IMR-90 (cell line): ENCODE data around the gene GTPBP4. TPM values are rescaled to one million over a fixed set of nuclear protein-coding genes. Genes with fewer than 3 reads are reported as not detected.

Experiments
- ATAC-seq: fragments of 200-7000 bp; cut with Tn5 transposase; 2 replicates; pipeline ENCODE4 v1.9.1; 2020; ENCODE audit warnings: low read depth, mild to moderate bottlenecking, moderate library complexity
- BruUV-seq: library from RNA; stranded (reverse); fragments of 400-500 nt; replicated peaks from 2 replicates; lab custom pipeline; 2021; lab: Mats Ljungman, UMichigan
- CTCF ChIA-PET: fragments of 300-600 bp; formaldehyde crosslinking; extraction: SDS; loops from one replicate; lab custom pipeline; 2021; ENCODE audit warnings: antibody characterized with exemption; lab: Yijun Ruan, JAX
- POLR2A ChIA-PET: fragments of 300-600 bp; sonication (Branson Sonifier 250); formaldehyde crosslinking; loops from one replicate; lab custom pipeline; 2022; ENCODE audit warnings: antibody characterized with exemption; ENCODE audit not compliant: unreplicated experiment; lab: Charles Lee
- DNase-seq: peaks from one replicate; pipeline ENCODE4 v3.0.0; 2013
- H2AFZ ChIP-seq: replicated peaks from 2 replicates; pipeline ENCODE3; 2013; ENCODE audit warnings: low read length, mild to moderate bottlenecking; ENCODE audit not compliant: poor library complexity
- H2AK5ac ChIP-seq: 2 replicates; pipeline ENCODE4 v1.6.1; 2013; ENCODE audit warnings: low read depth, low read length, inconsistent platforms
- H2AK9ac ChIP-seq: replicated peaks from 2 replicates; pipeline ENCODE3; 2013; ENCODE audit warnings: mild to moderate bottlenecking, low read depth, low read length, moderate library complexity; ENCODE audit not compliant: poor library complexity
- H2BK120ac ChIP-seq: 2 replicates; pipeline ENCODE4 v1.6.1; 2013; ENCODE audit warnings: low read depth, low read length, inconsistent platforms
- H2BK15ac ChIP-seq: 3 replicates; pipeline ENCODE4 v1.6.1; 2013; ENCODE audit warnings: low read depth, low read length, inconsistent platforms
- H2BK20ac ChIP-seq: 2 replicates; pipeline ENCODE4 v1.6.1; 2013; ENCODE audit warnings: low read depth, mild to moderate bottlenecking, inconsistent platforms, low read length, moderate library complexity
- H2BK5ac ChIP-seq: 2 replicates; pipeline ENCODE4 v1.6.1; 2013; ENCODE audit warnings: mild to moderate bottlenecking, low read depth, low read length, inconsistent platforms; ENCODE audit not compliant: poor library complexity, severe bottlenecking
- H3K14ac ChIP-seq: replicated peaks from 2 replicates; pipeline ENCODE4 v1.6.1; 2013; ENCODE audit warnings: low read depth, low read length, inconsistent platforms
- H3K18ac ChIP-seq: 2 replicates; pipeline ENCODE4 v1.6.1; 2013; ENCODE audit warnings: low read depth, low read length, control low read depth
- H3K23ac ChIP-seq: 2 replicates; pipeline ENCODE4 v1.6.1; 2013; ENCODE audit warnings: low read depth, low read length, inconsistent platforms
- H3K27ac ChIP-seq: 2 replicates; pipeline ENCODE4 v1.5.1; 2013; ENCODE audit warnings: mild to moderate bottlenecking, control low read depth, low read length; ENCODE audit not compliant: insufficient read depth
- H3K27me3 ChIP-seq: 2 replicates; pipeline ENCODE4 v1.6.1; 2013; ENCODE audit warnings: low read length; ENCODE audit not compliant: control insufficient read depth, insufficient read depth
- H3K36me3 ChIP-seq: 2 replicates; pipeline ENCODE4 v1.6.1; 2013; ENCODE audit warnings: low read length, mixed read lengths; ENCODE audit not compliant: control insufficient read depth, insufficient read depth
- H3K4ac ChIP-seq: 2 replicates; pipeline ENCODE4 v1.6.1; 2013; ENCODE audit warnings: low read depth, low read length, inconsistent platforms
- H3K4me1 ChIP-seq: 2 replicates; pipeline ENCODE4 v1.6.1; 2013; ENCODE audit warnings: low read length, mixed read lengths; ENCODE audit not compliant: control insufficient read depth, insufficient read depth
- H3K4me2 ChIP-seq: 2 replicates; pipeline ENCODE4 v1.6.1; 2013; ENCODE audit warnings: low read depth, mild to moderate bottlenecking, control low read depth, low read length, moderate library complexity
- H3K4me3 ChIP-seq: 2 replicates; pipeline ENCODE4 v1.5.1; 2013; ENCODE audit warnings: low read depth, mild to moderate bottlenecking, control low read depth, low read length, moderate library complexity; ENCODE audit not compliant: insufficient read depth
- H3K56ac ChIP-seq: 2 replicates; pipeline ENCODE4 v1.6.1; 2013; ENCODE audit warnings: low read length, inconsistent platforms; ENCODE audit not compliant: insufficient read depth; ENCODE audit errors: extremely low read depth
- H3K79me1 ChIP-seq, 2 experiments: 2 replicates each; pipeline ENCODE4 v1.6.1; 2013; ENCODE audit warnings: low read length in 2 of 2, inconsistent platforms in 1 of 2, low read depth in 1 of 2
- H3K9ac ChIP-seq: 2 replicates; pipeline ENCODE4 v1.6.1; 2013; ENCODE audit warnings: low read depth, low read length, control low read depth
- H3K9me1 ChIP-seq: 2 replicates; pipeline ENCODE4 v1.6.1; 2013; ENCODE audit warnings: low read length, inconsistent platforms; ENCODE audit not compliant: insufficient read depth
- H3K9me3 ChIP-seq: 2 replicates; pipeline ENCODE4 v1.6.1; 2013; ENCODE audit warnings: low read length; ENCODE audit not compliant: control insufficient read depth, insufficient read depth
- H4K20me1 ChIP-seq: 2 replicates; pipeline ENCODE4 v1.6.1; 2013; ENCODE audit warnings: low read length, inconsistent platforms; ENCODE audit not compliant: insufficient read depth
- H4K5ac ChIP-seq: 2 replicates; pipeline ENCODE4 v1.6.1; 2013; ENCODE audit warnings: mild to moderate bottlenecking, low read depth, low read length, control low read depth
- H4K8ac ChIP-seq, 2 experiments: 2 replicates each; pipeline ENCODE4 v1.6.1; 2013; ENCODE audit warnings: low read depth in 2 of 2, low read length in 2 of 2, control low read depth in 1 of 2, inconsistent platforms in 1 of 2
- H4K91ac ChIP-seq: 2 replicates; pipeline ENCODE4 v1.6.1; 2013; ENCODE audit warnings: low read depth, low read length, inconsistent platforms; ENCODE audit not compliant: insufficient read depth
- BHLHE40 ChIP-seq: fragments of 150-350 bp; IDR thresholded peaks from 2 replicates; pipeline ENCODE4 v1.6.1; 2016; ENCODE audit warnings: mild to moderate bottlenecking, low read depth, low read length
- FOS ChIP-seq: fragments of 150-350 bp; IDR thresholded peaks from 2 replicates; pipeline ENCODE4 v1.6.1; 2016; ENCODE audit warnings: low read depth, low read length
- NFE2L2 ChIP-seq: fragments of 150-350 bp; IDR thresholded peaks from 2 replicates; pipeline ENCODE4 v1.6.1; 2016; ENCODE audit warnings: low read depth, mild to moderate bottlenecking, low read length
- POLR2A ChIP-seq: IDR thresholded peaks from 2 replicates; pipeline ENCODE4 v1.6.1; 2012; ENCODE audit warnings: mild to moderate bottlenecking, low read depth, low read length
- RAD21 ChIP-seq: IDR thresholded peaks from 2 replicates; pipeline ENCODE4 v1.6.1; 2012; ENCODE audit warnings: low read length, improper control_type of control experiment
- RCOR1 ChIP-seq: IDR thresholded peaks from 2 replicates; pipeline ENCODE4 v1.6.1; 2012; ENCODE audit warnings: mild to moderate bottlenecking, low read length, improper control_type of control experiment; ENCODE audit not compliant: insufficient replicate concordance
- USF2 ChIP-seq: fragments of 150-350 bp; IDR thresholded peaks from 2 replicates; pipeline ENCODE4 v1.6.1; 2017; ENCODE audit warnings: mild to moderate bottlenecking, antibody characterized with exemption, low read length, low read depth
- WGBS, 2 experiments: methylation state at CpG; one replicate each; pipeline versions ENCODE4 v1.1.5 to v1.1.7; 2013; ENCODE audit warnings: missing lambda C conversion rate in 2 of 2; ENCODE audit not compliant: insufficient read length in 1 of 2; ENCODE audit errors: extremely low coverage in 2 of 2; 5-methylcytosine and 5-hydroxymethylcytosine counted together
- dilution Hi-C: fragments of 300-500 bp; cut with HindIII; formaldehyde crosslinking; loops from one replicate; pipeline ENCODE4 v1.14.3; 2018; ENCODE audit warnings: low sequenced_read_pairs; ENCODE audit not compliant: unreplicated experiment
- in situ Hi-C: fragments of 300-500 bp; cut with MboI; formaldehyde crosslinking; loops from 3 replicates; pipeline ENCODE4 v1.14.3; 2019; ENCODE audit warnings: low sequenced_read_pairs, inconsistent platforms, mixed read lengths
- intact Hi-C: fragments of 100-400 bp; cut with micrococcal nuclease; formaldehyde crosslinking; loops from 2 replicates; pipeline ENCODE4 v1.10.0; 2022
- polyA plus RNA-seq, 3 experiments: library from polyadenylated mRNA; depleted of rRNA; stranded (reverse); fragments of >200 nt; gene quantifications; 2 replicates each; pipeline ENCODE4 v1.2.3, GENCODE V29; 2012; ENCODE audit warnings: low replicate concordance in 1 of 3
- total RNA-seq: library from RNA; depleted of rRNA; stranded (reverse); fragments of >200 nt; gene quantifications from 2 replicates; pipeline ENCODE4 v1.2.3, GENCODE V29; 2012

Gene GTPBP4
- total and polyA plus RNA-seq, 2 of the 4 experiments (the other 2 are of a cell fraction), result 46.2 to 48.6 TPM

- Histone ChIP-seq H3K23ac (peak overlapping the region; percentile 29; the same call in 1 of the 2 replicates), H3K9ac (peak overlapping the region; percentile 12; the same call in 1 of the 2 replicates), H2BK15ac (no peak overlapping the region), H2BK20ac (no peak overlapping the region), H3K9me1 (peaks cover 8% of the 10 kb centered on the region; the same call in 1 of the 2 replicates), H3K14ac (0 out of 2 replicates have a peak overlapping the region, but pooled peaks have one; percentile 30), H3K9me3 (no peaks in the 10 kb centered on the region), H3K4me3 (no peak overlapping the region; the same call in 1 of the 2 replicates), H4K8ac (0 out of 4 replicates have a peak overlapping the region, but pooled peaks of 1 of the 2 experiments have one; percentile 40), H4K5ac (no peak overlapping the region; the same call in 1 of the 2 replicates), H3K27me3 (no peaks in the 10 kb centered on the region), H3K79me1 (peaks cover 24 to 63% of the 10 kb centered on the region in 2 experiments), H2AK5ac (peak overlapping the region; percentile 63), H3K27ac (peak overlapping the region; percentile 8; the same call in 1 of the 2 replicates), H4K20me1 (peaks cover 26% of the 10 kb centered on the region), H2BK120ac (no peak overlapping the region), H3K4me2 (peak overlapping the region; percentile 85; the same call in 1 of the 2 replicates), H3K56ac (no peak overlapping the region), H2AFZ (no peak overlapping the region), H3K4me1 (peaks cover 7% of the 10 kb centered on the region), H3K18ac (no peak overlapping the region), H4K91ac (no peak overlapping the region), H3K36me3 (peaks cover 4% of the 10 kb centered on the region), H2BK5ac (no peak overlapping the region), H3K4ac (0 out of 2 replicates have a peak overlapping the region, but pooled peaks have one; percentile 40), H2AK9ac (peak overlapping the region; percentile 76)
- no peak for DNase-seq
- TF ChIP-seq RCOR1, result no peak
- no peak for TF ChIP-seq NFE2L2
- no peak for TF ChIP-seq RAD21
- TF ChIP-seq USF2, result no peak
- peak; percentile 41; the same call in 1 of the 2 replicates for TF ChIP-seq POLR2A
- TF ChIP-seq BHLHE40, result no peak
- no peak for TF ChIP-seq FOS
- in situ Hi-C loops (no loop called here), intact Hi-C loops (no loop called here), dilution Hi-C loops (no loop called here)
- ATAC-seq, result no peak
- ChIA-PET CTCF (interaction anchor here (0.7 kb wide), 1 partner anchor 1993 kb away, joined by 3 read pairs; no protein-coding TSS in a partner anchor), POLR2A (no interaction called here)
- BruUV-seq, result no TSS peak
- WGBS, 2 experiments, result 85% methylated on average over 2 of the region's 4 CpGs; no CpG with 5 or more reads in 1 of the 2 experiments
Measured at GRCh38 chr10:1050554-1050953, 62.3 kb downstream of the GTPBP4 start.
